SK-N-MC (cell line): Measurements from ENCODE around the gene ADGRB2.

Experiments used
- EZH2 ChIP-seq: fragments of 200-600 bp; sonication (generic); IDR thresholded peaks from one replicate; pipeline ENCODE4 v1.6.1; 2017; ENCODE audit warnings: antibody characterized with exemption
- POLR2AphosphoS5 ChIP-seq: IDR thresholded peaks from 2 replicates; pipeline ENCODE4 v1.6.1; 2012; ENCODE audit warnings: mild to moderate bottlenecking, low read depth, low read length, borderline replicate concordance

GRCh38 chr1:31745096-31745945 lies 18.8 kb downstream of the ADGRB2 start:
- TF ChIP-seq EZH2 (no peak), POLR2AphosphoS5 (no peak)
